Measurements from ENCODE around the gene SMURF2.
"Not testable (repeated sequence)": the region's sequence is repeated elsewhere in the genome, so short reads cannot be mapped to it uniquely, and the experiment has no call there.

The SMURF2 gene

DNA sequence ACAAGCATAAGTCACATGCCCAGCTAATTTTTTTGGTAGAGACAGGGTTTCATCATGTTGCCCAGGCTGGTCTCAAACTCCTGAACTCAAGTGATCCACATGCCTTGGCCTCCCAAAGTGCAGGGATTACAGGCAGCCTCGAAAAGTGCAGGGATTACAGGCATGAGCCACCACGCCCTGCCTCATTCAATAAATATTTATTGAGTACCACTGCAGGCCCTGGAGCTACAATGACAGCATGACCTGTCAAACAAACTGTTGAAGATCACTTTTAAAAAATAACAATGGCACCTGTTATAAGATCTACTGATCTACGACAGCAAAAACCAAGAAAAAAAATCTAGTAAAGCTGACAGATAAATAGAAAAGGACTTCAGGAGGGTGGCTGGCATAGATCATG is 79.1 kb downstream of the SMURF2 start:
- DNase-seq = no peak

DNA sequence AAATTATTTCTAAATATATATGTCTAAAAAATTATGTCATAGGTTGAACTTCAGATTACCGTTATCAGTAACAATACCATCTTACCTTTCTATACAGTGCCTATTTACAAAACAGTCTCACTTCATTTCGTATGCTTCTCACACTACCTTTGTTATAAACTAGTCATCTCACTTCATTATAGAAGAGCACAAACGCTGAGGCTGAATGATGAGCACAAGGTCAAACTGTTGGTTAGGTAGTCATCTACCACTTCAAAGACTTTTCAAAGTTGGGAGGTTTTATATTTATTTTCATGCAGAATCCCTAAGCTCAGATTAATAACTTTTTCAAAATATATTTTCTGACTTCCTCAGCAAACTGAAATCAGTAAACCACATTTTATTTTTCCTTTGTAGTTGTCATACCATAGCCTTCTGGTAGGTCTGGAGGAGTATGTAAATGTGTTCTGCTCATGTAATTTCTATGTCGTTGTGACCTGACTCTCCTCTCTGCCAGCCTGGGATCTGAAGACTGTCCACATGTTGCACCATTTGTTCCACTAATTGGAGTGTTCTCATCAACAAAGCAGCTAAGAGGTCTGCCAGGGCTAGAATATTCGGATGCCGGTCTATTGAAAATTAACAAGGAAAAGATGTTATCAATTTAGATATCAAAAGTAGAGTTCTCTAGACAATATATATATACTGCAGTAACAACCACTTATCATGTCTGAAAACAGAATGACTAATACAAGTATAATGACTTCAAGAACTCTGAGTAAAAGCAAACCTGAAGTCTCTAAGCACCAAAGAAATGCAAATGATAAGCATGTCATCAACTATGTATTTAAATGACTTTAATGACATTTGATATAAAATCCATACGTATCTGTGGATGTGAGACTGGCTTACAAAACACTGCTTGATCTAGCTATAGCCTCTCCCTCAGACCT is 81.5 kb downstream of the SMURF2 start:
- no peak for DNase-seq

DNA sequence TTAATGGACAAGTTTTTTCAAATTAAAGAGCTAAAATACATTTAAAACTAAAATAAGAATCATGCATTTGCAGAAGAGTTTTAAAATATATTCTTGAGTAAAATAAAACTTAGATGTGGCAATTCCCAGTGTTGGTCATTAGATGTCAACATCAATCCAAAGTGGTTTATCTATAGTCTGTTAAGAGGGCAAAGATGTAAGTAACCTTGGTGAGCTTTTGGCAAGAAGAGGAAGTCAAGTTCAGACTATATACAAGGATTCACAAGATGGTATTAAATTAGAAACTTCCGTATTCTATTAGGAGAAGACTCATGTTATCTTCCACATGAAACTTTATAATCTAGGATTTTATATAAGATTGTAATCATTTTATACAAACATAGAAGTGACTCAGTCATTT is 82.2 kb downstream of the SMURF2 start:
- no peak for DNase-seq

DNA sequence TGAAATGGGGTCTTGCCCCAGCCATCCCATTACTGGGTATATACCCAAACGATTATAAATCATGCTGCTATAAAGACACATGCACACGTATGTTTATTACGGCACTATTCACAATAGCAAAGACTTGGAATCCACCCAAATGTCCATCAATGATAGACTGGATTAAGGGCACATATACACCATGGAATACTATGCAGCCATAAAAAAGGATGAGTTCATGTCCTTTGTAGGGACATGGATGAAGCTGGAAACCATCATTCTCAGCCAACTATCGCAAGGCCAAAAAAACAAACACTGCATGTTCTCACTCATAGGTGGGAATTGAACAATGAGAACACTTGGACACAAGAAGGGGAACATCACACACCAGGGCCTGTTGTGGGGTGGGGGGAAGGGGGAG is 85.1 kb downstream of the SMURF2 start:
- DNase-seq = not testable (repeated sequence)

DNA sequence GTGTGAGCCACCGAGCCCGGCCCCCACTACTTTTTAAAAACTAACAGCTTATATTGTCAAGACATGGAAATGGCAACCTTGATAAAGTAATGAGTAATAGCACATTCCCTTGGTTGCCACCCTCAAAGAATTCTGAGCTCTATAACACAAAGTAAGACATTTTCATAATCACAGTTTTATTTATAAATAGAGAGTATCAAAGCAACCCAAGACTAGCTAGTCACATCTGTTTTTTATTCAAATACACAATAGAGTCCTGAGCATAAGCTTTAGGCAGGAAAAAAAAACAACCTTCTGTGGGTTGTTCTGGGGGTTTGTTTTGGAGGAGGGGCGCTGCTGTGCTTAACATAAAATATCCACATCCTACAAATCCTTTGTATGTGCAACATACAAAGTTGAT is 86.7 kb downstream of the SMURF2 start:
- no peak for DNase-seq

DNA sequence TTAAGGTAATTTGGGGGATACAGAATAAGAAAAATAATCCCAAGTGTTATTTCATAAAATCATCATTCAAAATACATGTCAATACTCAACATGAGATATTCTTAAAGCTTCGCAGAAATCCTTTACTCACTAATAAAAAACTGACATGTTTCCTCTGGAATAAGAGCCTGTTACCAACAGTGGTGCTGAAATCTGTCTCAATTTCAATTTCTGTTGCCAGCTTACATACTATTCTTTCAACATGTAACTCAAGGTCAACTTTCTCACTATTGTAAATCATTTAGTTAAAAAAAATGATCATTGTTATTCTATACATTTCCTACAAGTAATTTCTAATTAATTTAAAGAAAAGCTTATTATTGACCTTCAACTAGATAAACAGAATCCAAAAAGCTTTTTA is 87.5 kb downstream of the SMURF2 start:
- no peak for DNase-seq

DNA sequence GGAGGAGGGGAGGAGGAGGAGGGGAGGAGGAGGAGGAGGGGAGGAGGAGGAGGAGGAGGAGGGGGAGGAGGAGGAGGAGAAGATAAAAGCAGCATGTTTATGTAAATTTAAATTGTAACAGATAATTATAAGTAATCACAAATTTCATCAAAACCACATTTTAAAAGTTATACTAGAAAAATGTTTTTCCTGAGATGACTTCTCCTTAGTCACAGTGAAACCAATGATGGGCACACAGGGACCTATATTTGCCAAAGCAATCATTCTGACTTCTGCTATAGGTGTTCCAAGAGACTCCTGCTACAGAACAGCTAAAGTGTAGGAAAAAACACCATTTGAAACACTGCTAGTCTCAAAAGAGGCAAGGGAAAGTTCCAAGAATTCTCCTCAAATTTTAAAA is 88.9 kb downstream of the SMURF2 start:
- no peak for DNase-seq

DNA sequence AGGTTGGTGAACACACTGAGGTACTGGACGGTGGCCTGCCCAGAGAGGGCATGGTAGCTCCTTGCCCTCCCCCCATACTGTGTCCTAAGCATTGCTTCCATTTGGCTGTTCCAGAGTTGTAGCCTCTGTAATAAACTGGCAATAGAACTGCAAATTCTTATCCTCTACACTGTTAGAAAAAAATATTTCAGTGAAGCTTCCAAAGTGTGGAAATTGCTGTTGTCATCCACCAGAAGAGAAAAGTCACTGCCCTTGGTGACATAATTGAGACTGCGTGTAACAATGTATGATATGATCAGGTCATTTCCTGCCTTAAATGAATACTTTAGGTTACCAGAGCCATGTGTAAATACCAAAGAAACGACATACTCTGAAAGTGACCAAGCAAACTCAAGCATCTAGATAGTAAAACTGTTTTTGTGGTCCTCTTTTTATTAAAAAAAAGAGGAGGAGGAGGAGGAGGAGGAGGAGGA is 89.4 kb downstream of the SMURF2 start:
- no peak for DNase-seq

DNA sequence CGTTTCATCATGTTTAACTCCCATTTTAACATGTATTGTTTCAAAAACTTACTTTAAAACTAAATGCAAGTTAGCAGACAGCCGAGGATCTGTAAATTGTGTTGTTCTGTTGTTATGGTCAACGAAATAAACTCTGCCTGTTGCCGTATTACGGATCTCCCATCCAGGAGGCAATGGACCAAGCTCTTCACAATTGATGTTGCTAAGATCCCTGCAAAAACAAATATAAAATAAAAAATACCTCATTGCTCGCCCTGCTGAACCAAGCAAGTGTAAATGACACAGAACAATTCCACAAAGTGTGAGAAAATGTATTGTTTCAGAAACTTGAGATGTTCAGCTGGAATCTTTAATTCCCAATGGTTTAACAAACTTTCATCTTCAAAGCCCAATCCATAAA is 90.4 kb downstream of the SMURF2 start:
- no peak for DNase-seq

DNA sequence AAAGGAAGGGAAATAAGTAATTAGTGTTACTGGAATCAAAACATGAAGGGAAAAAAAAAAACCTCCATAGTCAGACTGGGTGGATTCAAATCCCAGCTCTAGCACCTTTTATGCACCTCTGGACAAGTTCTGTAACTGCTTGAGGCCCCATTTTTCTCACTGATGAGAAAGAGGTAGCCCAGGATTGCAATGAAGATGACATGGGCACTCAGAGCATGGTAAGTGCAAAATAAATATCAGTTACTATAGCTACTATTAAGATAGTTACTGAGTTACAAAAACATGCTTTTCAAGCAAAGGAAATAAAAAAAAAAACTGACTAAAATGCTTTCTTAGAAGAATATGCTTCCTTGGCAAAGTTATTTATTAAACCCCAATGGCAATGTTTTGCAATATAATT is 96.5 kb downstream of the SMURF2 start:
- DNase-seq = no peak

DNA sequence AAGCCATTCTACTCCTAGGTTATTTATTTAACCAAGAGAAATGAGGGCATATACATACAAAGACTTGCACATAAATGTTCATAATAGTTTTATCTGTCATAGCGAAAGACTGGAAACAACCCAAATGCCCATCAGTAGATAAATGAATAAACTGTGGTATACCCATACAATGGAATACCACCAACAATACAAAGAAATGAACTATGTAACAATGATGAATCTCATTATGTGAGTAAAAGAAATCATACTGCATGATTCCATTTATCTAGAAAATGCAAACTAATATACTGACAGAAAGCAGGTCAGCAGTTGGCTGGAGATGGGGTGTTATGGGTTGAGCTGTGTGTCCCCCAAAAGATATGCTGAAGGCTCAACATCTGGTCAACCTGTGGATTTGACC is 98.0 kb downstream of the SMURF2 start:
- no peak for DNase-seq

DNA sequence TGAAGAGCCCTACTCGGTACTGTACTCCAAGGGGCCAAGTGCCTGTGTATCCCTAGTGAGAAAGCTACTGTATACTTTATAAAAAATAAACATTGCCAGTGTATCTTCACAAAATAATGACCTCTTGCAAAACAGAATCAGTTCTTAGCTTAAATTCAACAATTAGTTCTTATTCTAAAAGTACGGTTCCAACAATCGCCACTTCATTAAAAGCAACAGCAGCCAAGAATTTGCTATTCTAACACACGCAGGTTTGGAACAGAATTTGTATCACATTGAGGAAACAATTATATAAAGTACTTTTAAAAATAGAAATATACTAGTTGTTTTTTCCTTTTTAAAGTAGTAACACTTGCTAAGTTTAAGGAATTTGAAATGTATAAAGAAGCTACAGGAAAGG is 106.8 kb downstream of the SMURF2 start:
- DNase-seq = no peak

DNA sequence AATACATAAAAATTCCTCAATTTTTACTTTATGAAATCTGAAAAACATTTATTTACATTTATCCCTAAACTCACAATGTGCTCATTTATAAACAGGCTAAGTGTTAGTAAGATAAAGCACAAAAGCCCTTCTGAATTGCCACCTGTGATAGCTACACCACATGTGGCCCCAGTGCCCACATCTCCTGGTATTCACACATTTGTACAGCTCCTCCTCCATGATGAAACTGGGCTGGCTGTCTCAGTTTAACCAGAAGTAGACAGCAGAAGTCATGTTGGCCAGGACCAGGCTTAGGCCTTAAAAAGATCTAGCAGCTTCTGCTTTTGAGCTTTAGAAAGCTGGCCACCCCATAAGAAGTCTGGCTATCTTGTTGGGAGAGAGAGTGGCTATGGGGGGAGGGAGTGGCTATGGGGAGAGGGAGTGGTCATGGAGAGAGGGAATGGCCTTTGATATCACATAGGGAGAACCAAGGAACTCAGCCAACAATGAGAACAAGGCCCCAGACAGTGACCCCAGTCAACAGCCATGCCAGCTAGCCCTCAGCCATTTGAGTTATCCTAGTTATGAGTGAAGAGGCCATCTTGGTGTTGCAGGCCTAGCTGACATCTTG is 108.0 kb downstream of the SMURF2 start:
- no peak for DNase-seq

DNA sequence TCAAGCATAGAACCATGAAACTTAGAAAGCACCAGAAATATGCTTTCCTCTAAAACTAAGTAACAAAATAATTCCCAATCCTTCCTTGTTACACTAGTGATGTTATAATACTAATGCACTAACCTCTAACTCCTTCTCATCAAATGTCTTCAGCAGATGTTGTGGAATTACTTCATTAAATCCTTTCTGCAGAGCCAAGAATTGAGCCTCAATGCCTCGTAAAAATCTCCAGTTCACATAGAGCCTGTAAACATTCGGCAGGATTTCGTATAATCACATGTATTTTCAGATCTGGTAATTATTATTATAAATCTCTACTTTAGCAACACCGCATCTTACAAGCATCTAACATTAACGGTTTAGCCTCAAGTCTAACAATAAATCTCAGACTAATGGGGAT is 110.6 kb downstream of the SMURF2 start:
- no peak for DNase-seq

DNA sequence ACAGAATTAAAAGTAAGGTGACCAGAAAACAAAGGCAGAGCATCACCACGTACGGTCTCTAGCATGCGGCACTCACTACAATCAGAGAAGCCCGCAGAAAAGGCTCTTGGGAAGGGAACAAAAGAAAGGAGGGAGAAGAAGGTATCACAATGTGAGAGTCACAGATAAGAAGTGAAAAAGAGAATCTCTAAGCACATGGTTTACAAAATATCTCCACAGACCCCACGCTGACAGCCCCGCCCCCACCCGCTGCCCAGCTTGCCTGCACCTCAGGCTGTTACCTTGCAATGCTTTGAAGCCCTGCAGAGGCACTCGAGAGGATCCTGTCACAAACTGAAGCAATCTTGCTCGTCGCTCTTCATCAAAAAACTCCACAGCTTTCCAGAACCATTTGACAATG is 114.8 kb downstream of the SMURF2 start:
- no peak for DNase-seq

DNA sequence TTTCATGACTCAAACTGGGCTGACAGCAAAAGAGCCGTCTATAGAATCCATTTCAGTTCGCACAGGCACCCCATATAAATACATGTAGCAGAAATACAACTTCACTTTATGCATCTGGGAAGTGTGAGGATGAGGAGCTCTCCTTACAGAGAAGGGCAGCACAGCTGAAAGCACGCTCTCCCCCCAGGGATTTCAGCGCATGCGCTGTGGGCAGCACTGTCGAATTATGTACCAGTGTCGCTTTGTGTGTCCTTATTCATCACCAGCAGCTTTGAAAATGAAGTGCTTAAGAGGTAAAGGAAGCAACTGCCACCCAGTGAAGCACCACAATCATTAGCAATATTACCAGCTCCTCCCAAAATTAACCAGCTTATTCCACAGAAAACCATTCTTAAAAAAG is 115.4 kb downstream of the SMURF2 start:
- DNase-seq = no peak

DNA sequence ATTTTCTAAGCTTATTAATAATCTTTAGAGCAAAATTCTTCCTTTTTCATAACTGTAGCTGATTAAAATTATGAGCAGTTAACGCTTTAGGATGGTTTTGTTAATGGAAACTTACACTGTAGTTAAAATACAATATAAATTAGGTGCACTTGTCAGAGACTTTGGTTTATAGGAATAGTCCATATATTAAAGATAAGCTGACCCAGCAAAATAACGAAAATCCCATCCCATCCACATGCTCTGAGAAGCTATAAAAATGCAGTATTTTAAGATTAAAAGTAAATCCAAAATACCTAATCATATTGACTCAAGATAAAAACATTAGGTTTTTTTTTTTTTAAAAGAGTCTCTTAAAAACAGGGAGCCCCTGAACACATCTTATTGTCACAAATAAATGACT is 117.4 kb downstream of the SMURF2 start:
- DNase-seq = no peak

DNA sequence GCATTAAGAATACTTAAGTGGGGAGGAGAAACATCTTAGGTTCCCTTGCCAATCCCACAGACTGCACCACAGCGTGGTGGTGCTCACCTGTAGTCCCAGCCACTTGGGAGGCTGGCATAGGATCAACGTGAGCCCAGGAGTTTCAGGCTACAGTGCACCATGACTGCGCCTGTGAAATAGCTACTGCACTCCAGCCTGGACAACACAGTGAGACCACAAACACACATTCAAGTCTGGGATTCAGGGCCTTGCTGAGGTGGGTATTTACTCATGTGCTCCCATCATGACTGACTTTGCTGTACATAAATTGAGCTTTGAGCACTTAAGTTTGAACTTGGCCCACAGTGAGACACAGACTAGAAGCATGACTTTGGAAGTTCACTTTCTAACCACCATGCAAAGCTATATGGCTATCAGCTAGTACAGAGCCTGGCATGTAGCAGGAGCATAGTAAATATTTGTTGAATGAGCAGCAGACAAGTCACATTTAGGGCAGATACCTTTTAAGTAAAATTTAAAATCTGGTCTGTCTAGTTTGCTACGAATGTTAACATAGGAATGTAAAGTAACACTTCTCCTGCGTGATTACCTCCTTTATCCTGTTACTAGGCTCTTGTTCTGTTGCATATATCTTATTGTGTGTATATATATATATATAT is 121.9 kb downstream of the SMURF2 start:
- DNase-seq = no peak

DNA sequence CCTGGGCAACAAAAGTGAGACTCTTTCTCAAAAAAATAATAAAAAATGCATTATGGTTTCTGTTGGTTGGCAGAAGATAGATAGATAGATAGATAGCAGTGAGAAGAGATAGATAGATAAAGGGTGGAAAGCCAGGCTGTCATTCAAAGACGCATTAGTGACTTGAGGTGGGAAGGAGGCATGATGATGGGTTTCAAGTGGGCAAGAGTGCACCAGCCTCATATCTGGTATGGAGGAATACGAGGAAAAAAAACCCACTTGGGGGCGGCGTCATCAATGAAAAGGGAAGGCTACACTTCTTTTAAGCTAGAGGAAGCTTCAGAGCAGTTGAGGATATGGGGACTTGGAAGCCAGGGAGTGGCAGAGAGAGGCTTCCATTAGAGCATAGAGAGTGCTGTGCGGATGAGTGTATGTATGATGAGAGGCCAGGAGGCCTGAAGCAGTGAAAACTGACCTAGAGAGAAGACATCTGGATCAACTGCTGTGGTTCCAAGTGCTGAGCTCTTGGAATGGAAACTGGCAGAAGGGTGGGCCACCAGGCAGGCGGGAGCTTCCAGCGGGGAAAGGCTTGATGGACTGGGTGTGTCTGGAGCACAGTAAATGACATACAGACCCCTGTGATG is 123.5 kb downstream of the SMURF2 start:
- no peak for DNase-seq

DNA sequence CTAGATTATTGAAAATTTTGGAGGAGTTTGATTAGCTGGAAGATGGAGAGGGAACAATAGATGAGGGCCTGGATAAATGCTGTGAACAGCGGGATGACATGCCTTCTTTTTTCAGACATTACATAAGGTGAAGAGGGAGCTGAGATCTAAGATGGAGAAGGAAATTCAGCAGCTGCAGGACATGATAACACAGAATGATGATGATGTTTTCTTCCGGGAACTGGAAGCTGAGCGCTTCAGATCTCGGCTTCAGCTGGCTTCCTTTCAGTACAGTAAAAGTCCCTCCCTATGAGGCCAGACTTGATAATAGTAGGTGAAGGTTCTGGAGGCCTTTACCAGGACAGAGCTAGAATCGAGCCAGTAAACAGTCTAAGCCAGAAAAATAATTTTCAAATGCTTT is 124.6 kb downstream of the SMURF2 start:
- DNase-seq = no peak

DNA sequence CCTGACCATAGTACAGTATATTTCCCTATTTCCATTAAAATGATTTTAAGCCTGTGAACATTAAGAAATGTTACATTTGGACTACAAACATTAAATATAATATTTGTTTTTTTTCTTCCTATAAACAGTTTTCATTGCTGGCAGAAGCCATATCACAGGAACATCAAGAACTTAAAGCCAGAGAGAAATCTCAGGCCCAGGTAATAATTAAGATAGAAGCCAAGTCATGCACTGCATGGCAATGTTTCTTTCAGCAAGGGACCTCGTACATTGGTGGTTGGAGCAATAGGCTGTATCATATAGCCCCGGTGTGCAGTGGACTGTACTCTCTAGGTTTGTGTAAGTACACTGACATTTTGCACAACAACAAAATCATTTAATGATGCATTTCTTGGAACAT is 125.2 kb downstream of the SMURF2 start:
- no peak for DNase-seq

DNA sequence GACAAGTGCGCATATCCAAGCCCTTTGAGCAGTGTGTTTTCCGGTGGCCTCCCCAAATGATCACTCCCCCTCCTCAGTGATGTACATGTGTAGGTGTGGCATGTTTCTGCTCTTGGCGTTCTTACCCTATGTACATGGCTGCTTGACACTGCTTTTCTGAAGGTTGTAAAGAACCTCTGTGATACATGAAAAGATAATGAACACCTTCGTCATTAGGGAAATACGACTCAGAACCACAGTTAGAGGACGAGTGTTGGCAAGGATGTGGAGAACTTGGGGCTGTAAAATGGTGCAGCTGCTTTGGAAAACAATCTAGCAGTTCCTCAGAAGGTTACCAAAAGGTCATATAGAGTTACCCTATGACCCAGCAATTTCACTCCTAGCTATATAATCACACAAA is 126.8 kb downstream of the SMURF2 start:
- no peak for DNase-seq

DNA sequence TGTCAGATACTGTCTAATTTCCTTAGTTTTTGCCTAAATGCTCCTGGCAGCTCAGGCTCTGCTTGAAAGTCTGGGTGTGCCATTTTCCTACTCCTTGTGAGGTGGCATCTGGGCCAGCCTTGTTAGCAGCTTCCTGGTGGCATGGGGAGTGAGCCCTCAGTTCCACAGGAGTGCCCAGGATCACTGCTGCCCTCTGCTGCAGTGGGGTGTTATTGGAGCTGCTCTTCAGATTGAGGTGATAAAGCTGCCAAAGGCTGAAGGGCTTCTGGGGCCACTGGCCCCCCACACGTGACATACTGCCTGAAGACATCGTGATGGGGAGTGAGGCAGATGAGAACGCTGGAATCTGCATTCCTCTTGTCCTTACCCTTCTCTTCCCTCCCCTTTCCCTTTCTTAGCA is 127.9 kb downstream of the SMURF2 start:
- no peak for DNase-seq

DNA sequence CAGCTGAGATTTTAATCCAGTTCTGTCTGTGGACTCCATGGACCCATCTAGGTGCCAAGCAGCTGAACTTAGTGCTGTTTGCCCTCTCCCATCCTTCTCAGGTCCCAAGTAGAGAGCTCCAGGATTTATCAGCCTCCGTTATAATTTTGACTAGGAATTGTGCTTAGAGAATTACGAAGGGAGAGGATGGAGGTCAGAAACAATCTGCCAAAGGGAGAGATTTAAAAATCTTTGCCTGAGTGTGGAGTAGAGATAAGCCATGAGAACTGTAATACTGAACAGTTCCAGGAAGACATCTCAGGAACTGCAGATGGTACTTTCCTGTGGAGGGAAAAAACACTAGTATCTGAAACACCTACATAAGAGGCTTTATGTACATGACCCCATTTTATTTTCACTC is 128.3 kb downstream of the SMURF2 start:
- DNase-seq = no peak
